ENCODE measurements around the gene KIF21B. TPM values are rescaled to one million over a fixed set of nuclear protein-coding genes. Genes with fewer than 3 reads are reported as not detected.

KIF21B gene
- total RNA-seq (2012; rRNA removed) (0.36 and 0.56 TPM in 2 replicates), polyA plus RNA-seq (2012; rRNA removed) (0.55 and 0.60 TPM in 2 replicates), Bru-seq, nascent RNA (percentile 13 among the genes with signal in this experiment), BruChase-seq, experiment 1, labeled RNA remaining after a 6-hour chase (percentile 3 among the genes with signal in this experiment), BruChase-seq, experiment 2, labeled RNA remaining after a 2-hour chase (percentile 2 among the genes with signal in this experiment)
- polyA plus RNA-seq (2012; cell fraction: cytosol; rRNA removed) = 0.35 and 0.40 TPM in 2 replicates
- polyA plus RNA-seq (2012; cell fraction: nucleus; rRNA removed; ENCODE audit: low replicate concordance) = 1.3 and 2.3 TPM in 2 replicates
- long read RNA-seq = 0 reads

GRCh38 chr1:201023517-201023902 lies at the start of gene KIF21B:
Gene KIF21B, minus strand, starts transcription at chr1:201023714. Its CDS starts 331 bp downstream, at chr1:201023383.
- H2BK15ac ChIP-seq (ENCODE audit: low read depth, low read length) = no peak within 1 kb of the TSS
- no peak within 1 kb of the TSS for H2BK120ac ChIP-seq (ENCODE audit: low read depth, low read length)
- no peaks in the 10 kb centered on the region for H3K36me3 ChIP-seq (ENCODE audit: control insufficient read depth, insufficient read depth, low read length)
- WGBS, 2 experiments (ENCODE audit: extremely low coverage in 2 of 2, insufficient read length in 1 of 2) = no CpG with 5 or more reads among the region's 53 CpGs
- H3K4me2 ChIP-seq (ENCODE audit: low read depth, low read length) = peak within 1 kb of the TSS; percentile 10
- DNase-seq (no peak), ATAC-seq (ENCODE audit: low read depth) (peak; percentile 97)
- intact Hi-C loops (cut with micrococcal nuclease) = loop anchor here (10.0 kb wide), 1 partner anchor 139 kb away; no protein-coding TSS in a partner anchor
- H3K27ac ChIP-seq (ENCODE audit: insufficient read depth, low read length) = no peak within 1 kb of the TSS
- H3K4ac ChIP-seq (ENCODE audit: low read depth, low read length) = no peak within 1 kb of the TSS
- peak within 1 kb of the TSS; percentile 47 for H2AK9ac ChIP-seq (replicated peaks; ENCODE audit: low read depth, low read length, poor library complexity)
- TF ChIP-seq RAD21 (IDR thresholded peaks at IDR 0.05; ENCODE audit: low read length) (no peak), FOS (IDR thresholded peaks at IDR 0.05; ENCODE audit: low read depth, low read length) (no peak), RCOR1 (IDR thresholded peaks at IDR 0.05; ENCODE audit: insufficient replicate concordance, low read length) (no peak), ELK1 (IDR thresholded peaks at IDR 0.05; ENCODE audit: borderline replicate concordance, low read depth, low read length) (no peak), MXI1 (IDR thresholded peaks at IDR 0.05; ENCODE audit: borderline replicate concordance, low read depth, low read length) (0 out of 2 replicates have a peak, but pooled peaks have one; percentile 21), POLR2A (IDR thresholded peaks at IDR 0.05; ENCODE audit: low read depth, low read length) (no peak), BHLHE40 (IDR thresholded peaks at IDR 0.05; ENCODE audit: low read depth, low read length) (no peak), CTCF (conservative IDR thresholded peaks at IDR 0.05; ENCODE audit: low read depth, low read length) (no peak), MAFK (IDR thresholded peaks at IDR 0.05; ENCODE audit: low read depth, low read length) (no peak)
- in situ Hi-C loops (cut with MboI; ENCODE audit: low sequenced_read_pairs) = no loop called here
- dilution Hi-C loops (cut with HindIII; ENCODE audit: low sequenced_read_pairs, unreplicated experiment) = no loop called here
- no peak within 1 kb of the TSS for H2BK20ac ChIP-seq (ENCODE audit: low read depth, low read length)
- peaks cover 5% of the 10 kb centered on the region for H3K4me1 ChIP-seq (ENCODE audit: control insufficient read depth, insufficient read depth, low read length)
- H4K5ac ChIP-seq (ENCODE audit: low read depth, low read length) = no peak within 1 kb of the TSS
- no peak within 1 kb of the TSS for H3K56ac ChIP-seq (ENCODE audit: extremely low read depth, insufficient read depth, low read length)
- H4K20me1 ChIP-seq (ENCODE audit: insufficient read depth, low read length) = no peaks in the 10 kb centered on the region; the same call in 1 of the 2 replicates
- no peaks in the 10 kb centered on the region for H3K79me1 ChIP-seq (ENCODE audit: low read depth in 1 of 2, low read length in 2 of 2)
- H3K23ac ChIP-seq (ENCODE audit: low read depth, low read length) = peak within 1 kb of the TSS; percentile 24; the same call in 1 of the 2 replicates
- ChIA-PET CTCF (no interaction called here), POLR2A (ENCODE audit: unreplicated experiment) (interaction anchor here (0.7 kb wide), 1 partner anchor 1166 kb away, joined by 6 read pairs; no protein-coding TSS in a partner anchor)
- H4K91ac ChIP-seq (ENCODE audit: insufficient read depth, low read depth, low read length) = no peak within 1 kb of the TSS
- H3K9me1 ChIP-seq (ENCODE audit: insufficient read depth, low read length) = peaks cover 3% of the 10 kb centered on the region; the same call in 1 of the 2 replicates
- 0 out of 2 replicates have a peak within 1 kb of the TSS, but pooled peaks have one; percentile 40 for H2AK5ac ChIP-seq (ENCODE audit: low read depth, low read length)
- H4K8ac ChIP-seq (ENCODE audit: low read depth in 2 of 2, low read length in 2 of 2) = no peak within 1 kb of the TSS
- no peak within 1 kb of the TSS for H2BK5ac ChIP-seq (ENCODE audit: low read depth, low read length, poor library complexity, severe bottlenecking)
- peak within 1 kb of the TSS; percentile 45 for H3K4me3 ChIP-seq (ENCODE audit: insufficient read depth, low read depth, low read length)
- H3K9me3 ChIP-seq (ENCODE audit: control insufficient read depth, insufficient read depth, low read length) = no peaks in the 10 kb centered on the region
- H3K27me3 ChIP-seq (ENCODE audit: control insufficient read depth, insufficient read depth, low read length) = peaks cover 11% of the 10 kb centered on the region
- H3K14ac ChIP-seq (replicated peaks; ENCODE audit: low read depth, low read length) = no peak within 1 kb of the TSS
- no TSS peak for BruUV-seq (replicated peaks)
- peak within 1 kb of the TSS; percentile 84 for H2AFZ ChIP-seq (replicated peaks; ENCODE audit: low read length, poor library complexity)
- H3K18ac ChIP-seq (ENCODE audit: low read depth, low read length) = no peak within 1 kb of the TSS
- H3K9ac ChIP-seq (ENCODE audit: low read depth, low read length) = no peak within 1 kb of the TSS

All from IMR-90 (cell line).